Measurements from ENCODE around the gene ARHGAP1.

The ARHGAP1 gene

GRCh38 chr11:46632502-46632901 is 67.9 kb downstream of the ARHGAP1 start:
- no peak for TF ChIP-seq FOXK2 (IDR thresholded peaks at IDR 0.05)
- TF ChIP-seq BHLHE40 (IDR thresholded peaks at IDR 0.05; ENCODE audit: borderline replicate concordance), result no peak
- no peak for TF ChIP-seq ZNF384 (IDR thresholded peaks at IDR 0.05)
- TF ChIP-seq L3MBTL2 (conservative IDR thresholded peaks at IDR 0.05), result no peak
- TF ChIP-seq ARNT (IDR thresholded peaks at IDR 0.05), result no peak
- TF ChIP-seq SP1 (IDR thresholded peaks at IDR 0.05), result no peak
- TF ChIP-seq SUZ12 (IDR thresholded peaks at IDR 0.05), result no peak
- TF ChIP-seq FOXA1 (IDR thresholded peaks at IDR 0.05), result no peak
- no peak for TF ChIP-seq LEF1 (IDR thresholded peaks at IDR 0.05; ENCODE audit: borderline replicate concordance)
- TF ChIP-seq ELF4 (IDR thresholded peaks at IDR 0.05), result no peak
- TF ChIP-seq, protein P1, sequence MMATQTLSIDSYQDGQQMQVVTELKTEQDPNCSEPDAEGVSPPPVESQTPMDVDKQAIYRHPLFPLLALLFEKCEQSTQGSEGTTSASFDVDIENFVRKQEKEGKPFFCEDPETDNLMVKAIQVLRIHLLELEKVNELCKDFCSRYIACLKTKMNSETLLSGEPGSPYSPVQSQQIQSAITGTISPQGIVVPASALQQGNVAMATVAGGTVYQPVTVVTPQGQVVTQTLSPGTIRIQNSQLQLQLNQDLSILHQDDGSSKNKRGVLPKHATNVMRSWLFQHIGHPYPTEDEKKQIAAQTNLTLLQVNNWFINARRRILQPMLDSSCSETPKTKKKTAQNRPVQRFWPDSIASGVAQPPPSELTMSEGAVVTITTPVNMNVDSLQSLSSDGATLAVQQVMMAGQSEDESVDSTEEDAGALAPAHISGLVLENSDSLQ (IDR thresholded peaks at IDR 0.05), result no peak
- POLR2A ChIA-PET, result no interaction called here
- CTCF ChIA-PET, result no interaction called here
- no peak for DNase-seq (ENCODE audit: extremely low spot score)

DNA sequence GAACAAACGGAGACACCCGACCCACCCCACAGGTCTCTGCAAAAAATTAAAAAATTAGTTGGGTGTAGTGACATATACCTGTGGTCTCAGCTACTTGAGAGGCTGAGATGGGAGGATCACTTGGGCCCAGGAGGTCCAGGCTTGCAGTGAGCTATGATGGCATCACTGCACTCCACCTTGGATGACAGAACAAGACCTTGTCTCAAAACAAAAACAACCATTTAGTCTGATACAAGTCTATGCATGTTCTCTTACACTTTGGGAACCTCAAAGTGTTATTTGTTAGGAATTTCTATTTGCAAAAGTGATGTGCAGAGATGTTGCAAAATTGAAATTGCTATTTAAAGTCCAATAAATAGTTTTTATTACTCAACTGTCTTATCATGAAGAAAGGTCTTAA is 68.7 kb downstream of the ARHGAP1 start:
- ChIA-PET CTCF (no interaction called here), POLR2A (no interaction called here)
- no peak for DNase-seq (ENCODE audit: extremely low spot score)
- TF ChIP-seq, protein P1 (IDR thresholded peaks at IDR 0.05), result no peak
- TF ChIP-seq BHLHE40 (IDR thresholded peaks at IDR 0.05; ENCODE audit: borderline replicate concordance), result no peak
- TF ChIP-seq FOXA1 (IDR thresholded peaks at IDR 0.05), result no peak
- TF ChIP-seq SUZ12 (IDR thresholded peaks at IDR 0.05), result no peak
- TF ChIP-seq L3MBTL2 (conservative IDR thresholded peaks at IDR 0.05), result no peak
- TF ChIP-seq HDGF (IDR thresholded peaks at IDR 0.05; ENCODE audit: borderline replicate concordance), result no peak
- no peak for TF ChIP-seq ZNF384 (IDR thresholded peaks at IDR 0.05)
- TF ChIP-seq CTBP1 (IDR thresholded peaks at IDR 0.05; ENCODE audit: borderline replicate concordance), result no peak
- no peak for TF ChIP-seq NFRKB (IDR thresholded peaks at IDR 0.05)

GRCh38 chr11:46630237-46630636 is 70.2 kb downstream of the ARHGAP1 start:
- TF ChIP-seq ARNT (IDR thresholded peaks at IDR 0.05) (no peak), SP1 (IDR thresholded peaks at IDR 0.05) (no peak), FOXM1 (IDR thresholded peaks at IDR 0.05; ENCODE audit: borderline replicate concordance) (no peak), L3MBTL2 (conservative IDR thresholded peaks at IDR 0.05) (no peak), TARDBP (IDR thresholded peaks at IDR 0.05) (no peak), BHLHE40 (IDR thresholded peaks at IDR 0.05; ENCODE audit: borderline replicate concordance) (no peak), FOXA1 (IDR thresholded peaks at IDR 0.05) (no peak), ELF4 (IDR thresholded peaks at IDR 0.05) (no peak), CTBP1 (IDR thresholded peaks at IDR 0.05; ENCODE audit: borderline replicate concordance) (no peak), FOXK2 (IDR thresholded peaks at IDR 0.05) (no peak), LEF1 (IDR thresholded peaks at IDR 0.05; ENCODE audit: borderline replicate concordance) (no peak), ZNF384 (IDR thresholded peaks at IDR 0.05) (no peak), NFRKB (IDR thresholded peaks at IDR 0.05) (no peak), SUZ12 (IDR thresholded peaks at IDR 0.05) (no peak), HDGF (IDR thresholded peaks at IDR 0.05; ENCODE audit: borderline replicate concordance) (no peak)
- TF ChIP-seq, protein P1 (IDR thresholded peaks at IDR 0.05), result no peak
- no peak for DNase-seq (ENCODE audit: extremely low spot score)
- CTCF ChIA-PET, result no interaction called here
- POLR2A ChIA-PET, result no interaction called here

- DNase-seq (ENCODE audit: extremely low spot score), result no peak
- ChIA-PET POLR2A (no interaction called here), CTCF (no interaction called here)
- TF ChIP-seq SUZ12 (IDR thresholded peaks at IDR 0.05), result no peak
- no peak for TF ChIP-seq TARDBP (IDR thresholded peaks at IDR 0.05)
- no peak for TF ChIP-seq CTBP1 (IDR thresholded peaks at IDR 0.05; ENCODE audit: borderline replicate concordance)
- TF ChIP-seq FOXA1 (IDR thresholded peaks at IDR 0.05), result no peak
- TF ChIP-seq LEF1 (IDR thresholded peaks at IDR 0.05; ENCODE audit: borderline replicate concordance), result no peak
- no peak for TF ChIP-seq HDGF (IDR thresholded peaks at IDR 0.05; ENCODE audit: borderline replicate concordance)
- no peak for TF ChIP-seq FOXM1 (IDR thresholded peaks at IDR 0.05; ENCODE audit: borderline replicate concordance)
- TF ChIP-seq L3MBTL2 (conservative IDR thresholded peaks at IDR 0.05), result no peak
- no peak for TF ChIP-seq NFRKB (IDR thresholded peaks at IDR 0.05)
Measured at GRCh38 chr11:46628961-46629360, 71.5 kb downstream of the ARHGAP1 start.
